A549 (cell line): ENCODE results near the gene POR. TPM values are rescaled to one million over a fixed set of nuclear protein-coding genes. Genes with fewer than 3 reads are reported as not detected.
A peak's percentile ranks its signal among the peaks of the same experiment; 100 is the strongest.

Source experiments
- ATAC-seq, 2 experiments: fragments of 200-7000 bp in 1 of 2; fragments of >200 bp in 1 of 2; cut with Nextera tagmentation in 1 of 2; cut with Tn5 transposase in 1 of 2; 3 replicates each; pipeline versions ENCODE4 v1.8.0 to v1.9.1; 2018 to 2020; ENCODE audit warnings: mild to moderate bottlenecking in 1 of 2, moderate library complexity in 1 of 2
- CTCF ChIA-PET: fragments of 300-600 bp; sonication (Branson Sonifier 250); formaldehyde crosslinking; extraction: SDS; loops from one replicate; lab custom pipeline; 2021; ENCODE audit warnings: antibody characterized with exemption, inconsistent platforms; lab: Yijun Ruan, JAX
- POLR2A ChIA-PET: fragments of 350-600 bp; formaldehyde crosslinking; extraction: SDS; loops from one replicate; lab custom pipeline; 2021; ENCODE audit warnings: antibody characterized with exemption, inconsistent platforms; lab: Yijun Ruan, JAX
- DNase-seq, 2 experiments: peaks; one replicate each; pipeline versions ENCODE4 v3.0.0 to v3.0.0-alpha.2; 2011 to 2016; ENCODE audit warnings: low read depth in 1 of 2, low spot score in 1 of 2
- FAIRE-seq: peaks from 2 replicates; lab custom pipeline; 2011; peaks lifted over from hg19 to GRCh38; lab: Jason Lieb, UNC
- H3K27ac ChIP-seq, 2 experiments: fragments of >200 bp; sonication (Bioruptor Twin); formaldehyde crosslinking; 3 replicates each; pipeline ENCODE4 v1.5.1; 2016 to 2017
- H3K4me1 ChIP-seq: fragments of >200 bp; sonication (Bioruptor Twin); formaldehyde crosslinking; 3 replicates; pipeline ENCODE4 v1.6.1; 2016
- H3K4me2 ChIP-seq: fragments of >200 bp; sonication (Bioruptor Twin); formaldehyde crosslinking; 3 replicates; pipeline ENCODE4 v1.6.1; 2016
- H3K4me3 ChIP-seq: fragments of >200 bp; sonication (Bioruptor Twin); formaldehyde crosslinking; 3 replicates; pipeline ENCODE4 v1.5.1; 2016
- H3K9me3 ChIP-seq: fragments of >200 bp; sonication (Bioruptor Twin); formaldehyde crosslinking; 3 replicates; pipeline ENCODE4 v1.6.1; 2016
- BHLHE40 ChIP-seq: IDR thresholded peaks from 2 replicates; pipeline ENCODE4 v1.6.1; 2012; ENCODE audit warnings: low read depth, low read length, inconsistent platforms
- CTCF ChIP-seq: fragments of >200 bp; sonication (Bioruptor Twin); formaldehyde crosslinking; IDR thresholded peaks from 3 replicates; pipeline ENCODE4 v1.5.1; 2016
- E2F6 ChIP-seq: IDR thresholded peaks from 2 replicates; pipeline ENCODE4 v1.6.1; 2012; ENCODE audit warnings: low read depth, borderline replicate concordance
- EHF ChIP-seq: fragments of 250-450 bp; sonication (Bioruptor Pico); IDR thresholded peaks from 2 replicates; pipeline ENCODE4 v1.5.0; 2020; ENCODE audit warnings: mild to moderate bottlenecking
- FOSB ChIP-seq: fragments of 250-450 bp; sonication (Bioruptor Pico); IDR thresholded peaks from 2 replicates; pipeline ENCODE4 v1.5.0; 2020; ENCODE audit warnings: mild to moderate bottlenecking, moderate library complexity
- FOXS1 ChIP-seq: fragments of 250-450 bp; sonication (Bioruptor Pico); IDR thresholded peaks from 2 replicates; pipeline ENCODE4 v1.5.0; 2020; ENCODE audit warnings: mild to moderate bottlenecking, moderate library complexity
- GATA3 ChIP-seq: IDR thresholded peaks from 2 replicates; pipeline ENCODE4 v1.6.1; 2012; ENCODE audit warnings: borderline replicate concordance
- HEYL ChIP-seq: fragments of 250-450 bp; sonication (Bioruptor Pico); IDR thresholded peaks from 2 replicates; pipeline ENCODE4 v1.8.0; 2021; ENCODE audit warnings: mild to moderate bottlenecking, moderate library complexity
- HOXA7 ChIP-seq: fragments of 250-450 bp; sonication (Bioruptor Pico); IDR thresholded peaks from 2 replicates; pipeline ENCODE4 v1.5.0; 2020; ENCODE audit warnings: mild to moderate bottlenecking, moderate library complexity
- HOXB13 ChIP-seq: fragments of 250-450 bp; sonication (Bioruptor Pico); IDR thresholded peaks from 2 replicates; pipeline ENCODE4 v1.5.0; 2020; ENCODE audit warnings: low read depth, mild to moderate bottlenecking, moderate library complexity
- JUNB ChIP-seq: fragments of >200 bp; sonication (Bioruptor Twin); formaldehyde crosslinking; IDR thresholded peaks from 2 replicates; pipeline ENCODE4 v1.6.1; 2016
- KDM5A ChIP-seq: fragments of 200-600 bp; sonication (generic); IDR thresholded peaks from 2 replicates; pipeline ENCODE4 v1.6.1; 2016; ENCODE audit warnings: antibody characterized with exemption, mild to moderate bottlenecking
- MAFK ChIP-seq: fragments of 450-650 bp; IDR thresholded peaks from 2 replicates; pipeline ENCODE4 v1.6.1; 2014; ENCODE audit not compliant: partially characterized antibody
- PBX3 ChIP-seq: IDR thresholded peaks from 2 replicates; pipeline ENCODE4 v1.6.1; 2012
- PHF8 ChIP-seq: fragments of 200-600 bp; sonication (generic); IDR thresholded peaks from 2 replicates; pipeline ENCODE4 v1.6.1; 2016; ENCODE audit warnings: low read depth, mild to moderate bottlenecking, antibody characterized with exemption, moderate library complexity, borderline replicate concordance
- RCOR1 ChIP-seq: fragments of 150-350 bp; IDR thresholded peaks from 2 replicates; pipeline ENCODE4 v1.6.1; 2014; ENCODE audit warnings: antibody characterized with exemption, low read length, low read depth
- RNF2 ChIP-seq: fragments of 200-600 bp; sonication (generic); IDR thresholded peaks from 2 replicates; pipeline ENCODE4 v1.6.1; 2016; ENCODE audit warnings: low read depth, mild to moderate bottlenecking, antibody characterized with exemption, moderate library complexity, borderline replicate concordance
- SMC3 ChIP-seq: fragments of >200 bp; sonication (Bioruptor Twin); formaldehyde crosslinking; IDR thresholded peaks from 3 replicates; pipeline ENCODE4 v1.6.1; 2018; ENCODE audit warnings: inconsistent platforms
- SREBF2 ChIP-seq: fragments of 450-650 bp; IDR thresholded peaks from 2 replicates; pipeline ENCODE4 v1.6.1; 2014; ENCODE audit warnings: mild to moderate bottlenecking, moderate library complexity
- TFCP2L1 ChIP-seq: fragments of 250-450 bp; sonication (Bioruptor Pico); IDR thresholded peaks from 2 replicates; pipeline ENCODE4 v1.5.0; 2021; ENCODE audit warnings: mild to moderate bottlenecking
- ZFP36 ChIP-seq: fragments of 450-650 bp; IDR thresholded peaks from 2 replicates; pipeline ENCODE4 v1.6.1; 2014; ENCODE audit warnings: borderline replicate concordance; ENCODE audit not compliant: partially characterized antibody
- ZNF302 ChIP-seq: fragments of 250-450 bp; sonication (Bioruptor Pico); IDR thresholded peaks from 2 replicates; pipeline ENCODE4 v1.9.0; 2021; ENCODE audit warnings: inconsistent platforms, mild to moderate bottlenecking, moderate library complexity
- WGBS: methylation state at CpG from one replicate; pipeline ENCODE4 v1.1.6; 2017; ENCODE audit errors: missing lambda C conversion rate; 5-methylcytosine and 5-hydroxymethylcytosine counted together
- polyA plus RNA-seq, 4 experiments: library from polyadenylated mRNA; depleted of rRNA in 3 of 4; stranded (reverse); fragments of >200 nt; fragmentation: RNase III in 1 of 4; extraction: RNeasy Plus Mini Kit Qiagen cat#74134 plus additional on column Dnase treatment in 1 of 4; gene quantifications; 2 replicates in 3 of 4; 3 replicates in 1 of 4; pipeline ENCODE4 v1.2.3, GENCODE V29; 2011 to 2017
- TF ChIP-seq, protein P1 (sequence below): fragments of >200 bp; sonication (Bioruptor Twin); formaldehyde crosslinking; IDR thresholded peaks from 2 replicates; pipeline ENCODE4 v1.6.1; 2016

POR gene
- polyA plus RNA-seq, 2 of the 4 experiments (the other 2 are of a cell fraction), result 71.1 to 109 TPM

DNA sequence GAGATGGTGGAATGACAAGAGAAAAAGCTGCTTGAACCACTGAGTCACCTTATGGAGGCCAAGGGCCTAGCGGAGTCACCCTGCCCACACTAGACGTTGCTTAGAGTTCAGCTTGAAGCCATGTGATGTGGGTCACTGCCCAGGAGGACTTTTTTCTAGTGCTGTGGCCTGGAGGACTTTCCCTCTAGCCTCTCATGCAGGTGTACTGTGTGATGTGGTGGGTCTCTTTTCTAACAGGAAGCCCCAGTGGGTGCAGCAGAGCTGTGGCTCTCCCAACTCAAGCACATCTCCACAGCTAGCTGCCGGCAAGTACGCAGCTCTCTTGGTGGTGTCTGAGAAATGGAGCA is 13.6 kb downstream of the POR start (continued):
- no peak for TF ChIP-seq HOXB13
- no peak for TF ChIP-seq RNF2
- no peak for TF ChIP-seq TFCP2L1 (CRISPR knock-in tag)

DNA sequence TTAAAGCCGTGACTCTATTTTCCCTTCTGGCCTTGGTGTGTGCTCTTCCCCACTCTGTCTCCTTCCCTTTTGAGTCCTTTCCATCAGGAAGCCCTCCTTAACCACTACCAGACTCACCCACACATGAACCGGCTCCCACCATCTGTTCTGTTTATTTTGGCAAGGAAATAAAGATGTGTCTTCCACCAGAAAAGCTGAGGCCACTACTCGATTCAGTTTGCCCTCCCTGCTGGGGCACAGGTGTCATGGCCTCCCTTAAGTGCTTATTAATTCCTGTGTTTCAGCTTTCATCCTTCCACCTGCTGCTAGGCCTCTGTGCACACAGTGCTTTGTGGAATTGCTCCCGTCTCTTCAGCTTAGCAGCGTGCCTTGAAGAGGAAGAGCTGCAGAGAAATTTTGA is 16.7 kb downstream of the POR start:
- no peak for DNase-seq
- H3K9me3 ChIP-seq, result 0 out of 3 replicates have a peak, but pooled peaks cover 4% of the 10 kb centered on the region
- POLR2A ChIA-PET, result interaction anchor here (1.1 kb wide), 1 partner anchor 16 kb away, joined by 3 read pairs; no protein-coding TSS in a partner anchor
- no peak overlapping the region for H3K4me3 ChIP-seq
- CTCF ChIA-PET, result interaction anchor here (0.7 kb wide), 1 partner anchor 35 kb away, joined by 3 read pairs; no protein-coding TSS in a partner anchor
- no peak for FAIRE-seq
- peak overlapping the region; percentile 6 to 50; a peak in 4 of 6 replicates for H3K27ac ChIP-seq
- WGBS, result 59% methylated on average over 5 of the region's 5 CpGs
- no peak overlapping the region for H3K4me2 ChIP-seq
- TF ChIP-seq MAFK, result no peak
- TF ChIP-seq PBX3, result no peak
- TF ChIP-seq EHF (CRISPR knock-in tag), result no peak
- no peak for TF ChIP-seq E2F6
- TF ChIP-seq HOXA7 (CRISPR knock-in tag), result no peak
- TF ChIP-seq HEYL (CRISPR knock-in tag), result no peak
- TF ChIP-seq GATA3, result no peak
- TF ChIP-seq SMC3, result no peak
- no peak for TF ChIP-seq RCOR1
- no peak for TF ChIP-seq ZFP36
- no peak for TF ChIP-seq ZNF302
- TF ChIP-seq KDM5A, result no peak
- no peak for TF ChIP-seq FOSB (CRISPR knock-in tag)
- no peak for TF ChIP-seq CTCF
- no peak for TF ChIP-seq SREBF2
- TF ChIP-seq PHF8, result no peak
- TF ChIP-seq BHLHE40, result no peak
- no peak for TF ChIP-seq FOXS1
- TF ChIP-seq JUNB, result no peak
- TF ChIP-seq, protein P1, sequence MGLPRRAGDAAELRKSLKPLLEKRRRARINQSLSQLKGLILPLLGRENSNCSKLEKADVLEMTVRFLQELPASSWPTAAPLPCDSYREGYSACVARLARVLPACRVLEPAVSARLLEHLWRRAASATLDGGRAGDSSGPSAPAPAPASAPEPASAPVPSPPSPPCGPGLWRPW, result no peak
- ATAC-seq, result no peak
- peaks cover 46% of the 10 kb centered on the region for H3K4me1 ChIP-seq
